Germinal center (tissue), 1 donor: Measurements from ENCODE around the gene SGMS2.
"Not testable (repeated sequence)": the region's sequence is repeated elsewhere in the genome, so short reads cannot be mapped to it uniquely, and the experiment has no call there.

Experiments used
- DNase-seq: peaks from one replicate; pipeline ENCODE4 v3.0.0; 2012; ENCODE audit warnings: mixed read lengths, low spot score

SGMS2 gene

GRCh38 chr4:107866726-107867125 lies 42.0 kb downstream of the SGMS2 start:
- no peak for DNase-seq

GRCh38 chr4:107870236-107870635 lies 45.5 kb downstream of the SGMS2 start:
- DNase-seq: no peak

GRCh38 chr4:107870916-107871786 lies 46.4 kb downstream of the SGMS2 start:
- DNase-seq: no peak

- no peak for DNase-seq
Measured at GRCh38 chr4:107874024-107874423, 49.3 kb downstream of the SGMS2 start.

GRCh38 chr4:107876099-107876498 lies 51.4 kb downstream of the SGMS2 start:
- no peak for DNase-seq

- DNase-seq: no peak
Measured at GRCh38 chr4:107877361-107877760, 52.6 kb downstream of the SGMS2 start.

- no peak for DNase-seq
Measured at GRCh38 chr4:107885865-107886264, 61.1 kb downstream of the SGMS2 start.

- no peak for DNase-seq
Measured at GRCh38 chr4:107888237-107888636, 63.5 kb downstream of the SGMS2 start.

- no peak for DNase-seq
Measured at GRCh38 chr4:107890779-107891178, 66.0 kb downstream of the SGMS2 start.

GRCh38 chr4:107891299-107891698 lies 66.6 kb downstream of the SGMS2 start:
- DNase-seq: no peak

GRCh38 chr4:107893171-107894137 lies 68.7 kb downstream of the SGMS2 start:
- no peak for DNase-seq

- no peak for DNase-seq
Measured at GRCh38 chr4:107894138-107894603, 69.4 kb downstream of the SGMS2 start.

GRCh38 chr4:107896158-107896645 lies 71.5 kb downstream of the SGMS2 start:
- no peak for DNase-seq

GRCh38 chr4:107896646-107897045 lies 71.9 kb downstream of the SGMS2 start:
- no peak for DNase-seq

GRCh38 chr4:107897823-107898222 lies 73.1 kb downstream of the SGMS2 start:
- no peak for DNase-seq

- DNase-seq: no peak
Measured at GRCh38 chr4:107900067-107900466, 75.3 kb downstream of the SGMS2 start.

- DNase-seq: no peak
Measured at GRCh38 chr4:107900508-107900907, 75.8 kb downstream of the SGMS2 start.

- DNase-seq: no peak
Measured at GRCh38 chr4:107901213-107901934, 76.6 kb downstream of the SGMS2 start.

- DNase-seq: no peak
Measured at GRCh38 chr4:107902715-107903114, 78.0 kb downstream of the SGMS2 start.

- not testable (repeated sequence) for DNase-seq
Measured at GRCh38 chr4:107905082-107905481, 80.3 kb downstream of the SGMS2 start.

- DNase-seq: no peak
Measured at GRCh38 chr4:107906458-107907100, 81.8 kb downstream of the SGMS2 start.
